ENCODE measurements around the gene CCDC158. TPM values are rescaled to one million over a fixed set of nuclear protein-coding genes. Genes with fewer than 3 reads are reported as not detected.

Gene CCDC158
- total RNA-seq, 2 experiments from 2014 or later: not detected

DNA sequence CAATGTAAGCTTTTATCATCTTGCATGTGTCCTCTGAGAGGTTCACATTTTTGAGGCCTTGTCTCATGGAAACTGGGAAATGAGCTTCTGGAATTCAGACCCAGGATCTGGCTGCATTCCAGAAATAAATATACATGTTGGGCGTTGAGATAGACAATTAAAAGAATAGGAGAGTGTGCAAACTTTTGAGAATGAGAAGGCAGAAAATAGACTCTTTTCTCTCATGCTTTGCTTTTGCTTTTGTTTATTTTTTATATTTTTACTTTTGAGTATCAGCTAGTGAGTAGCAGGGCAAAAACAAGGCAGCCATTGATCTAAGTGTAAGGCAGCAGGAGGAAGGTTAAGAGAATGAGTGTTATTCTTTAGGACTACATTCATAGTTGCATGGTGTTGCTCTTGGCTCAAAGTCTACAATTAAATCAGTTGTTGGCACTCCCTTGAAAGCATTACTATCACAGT, 26.5 kb upstream of the CCDC158 start:
- CTCF ChIA-PET: interaction anchor here (1.4 kb wide), 1 partner anchor 57 kb away, joined by 3 read pairs; no protein-coding TSS in a partner anchor
- Mint-ChIP-seq H3K36me3 (no peaks in the 10 kb centered on the region), H3K4me3 (no peak overlapping the region), H3K27ac (no peak overlapping the region), H3K4me1 (ENCODE audit: low read depth) (no peaks in the 10 kb centered on the region), H3K9me3 (no peaks in the 10 kb centered on the region), H3K27me3 (peaks cover 8% of the 10 kb centered on the region)
- POLR2A ChIA-PET: no interaction called here
- no peak for DNase-seq
- intact Hi-C loops (cut with micrococcal nuclease): no loop called here

DNA sequence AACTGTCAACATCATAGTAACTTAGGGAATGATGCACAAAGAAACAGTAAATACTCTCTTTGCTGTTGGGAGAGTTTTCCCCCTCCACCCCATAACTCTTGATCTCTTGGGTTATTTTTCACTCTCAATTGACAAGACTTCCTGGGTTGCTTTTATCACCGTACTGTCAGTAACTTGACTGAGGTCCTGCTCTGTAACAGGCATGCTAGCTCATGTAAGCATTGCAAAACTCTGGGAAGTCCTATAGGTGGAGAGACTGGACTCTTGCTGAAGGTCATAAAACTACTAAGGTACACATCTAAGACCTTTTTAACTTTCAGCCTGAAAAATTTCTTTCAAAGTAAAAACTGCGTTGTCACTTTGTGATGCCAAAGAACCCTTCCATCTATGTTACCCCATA, 25.0 kb upstream of the CCDC158 start:
- intact Hi-C loops (cut with micrococcal nuclease): no loop called here
- peaks cover 9% of the 10 kb centered on the region for H3K27me3 Mint-ChIP-seq
- H3K36me3 Mint-ChIP-seq: no peaks in the 10 kb centered on the region
- POLR2A ChIA-PET: no interaction called here
- H3K4me3 Mint-ChIP-seq: no peak overlapping the region
- CTCF ChIA-PET: no interaction called here
- no peaks in the 10 kb centered on the region for H3K9me3 Mint-ChIP-seq
- no peaks in the 10 kb centered on the region for H3K4me1 Mint-ChIP-seq (ENCODE audit: low read depth)
- DNase-seq: no peak
- no peak overlapping the region for H3K27ac Mint-ChIP-seq

DNA sequence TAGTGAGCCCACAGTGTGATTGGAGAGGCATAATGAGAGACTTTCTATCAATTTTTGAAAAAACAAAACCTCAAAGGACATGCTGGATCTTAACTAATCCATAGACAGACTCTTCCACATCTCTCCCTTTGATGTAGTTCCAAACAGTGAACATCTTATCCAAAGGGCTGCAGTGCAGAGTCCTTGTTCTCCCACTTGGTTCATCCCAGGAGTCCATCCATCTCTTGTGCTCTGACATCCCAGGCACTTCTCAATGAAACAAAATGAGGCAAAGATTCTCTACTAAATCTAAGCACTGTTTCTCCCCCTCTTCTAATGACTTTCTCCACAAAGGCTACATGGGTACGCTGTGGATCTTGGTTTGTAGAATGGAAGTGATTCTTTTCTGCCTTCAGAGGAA, 22.4 kb upstream of the CCDC158 start:
- POLR2A ChIA-PET: no interaction called here
- no peak overlapping the region for H3K27ac Mint-ChIP-seq
- CTCF ChIA-PET: interaction anchor here (0.9 to 2.2 kb wide), 2 partner anchors 10 to 12 kb away, joined by 3 to 6 read pairs; no protein-coding TSS in a partner anchor
- H3K27me3 Mint-ChIP-seq: peaks cover 14% of the 10 kb centered on the region
- H3K4me3 Mint-ChIP-seq: no peak overlapping the region
- DNase-seq: no peak
- H3K9me3 Mint-ChIP-seq: no peaks in the 10 kb centered on the region
- intact Hi-C loops (cut with micrococcal nuclease): no loop called here
- H3K36me3 Mint-ChIP-seq: no peaks in the 10 kb centered on the region
- H3K4me1 Mint-ChIP-seq (ENCODE audit: low read depth): no peaks in the 10 kb centered on the region

DNA sequence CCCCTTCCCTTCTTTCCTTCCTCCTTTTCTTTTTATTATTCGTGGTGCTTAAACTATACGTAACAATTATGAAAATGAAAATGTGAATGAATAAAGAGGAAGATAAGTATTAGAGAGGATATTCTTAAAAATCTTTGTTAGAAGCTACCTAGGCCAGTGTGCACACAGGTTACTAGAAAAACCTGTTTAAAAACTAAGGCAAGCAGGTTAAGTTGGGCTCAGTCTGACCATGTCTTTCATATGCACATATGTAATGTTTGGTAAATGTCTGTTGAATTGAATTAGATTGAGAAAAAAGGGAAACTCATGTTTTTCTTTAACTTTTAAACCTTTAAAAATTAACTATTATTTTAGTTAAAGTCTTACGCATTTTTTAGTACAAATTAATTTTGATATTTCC, 21.9 kb upstream of the CCDC158 start:
- CTCF ChIA-PET: interaction anchor here (0.9 kb wide), 1 partner anchor 9 kb away, joined by 3 read pairs; no protein-coding TSS in a partner anchor

DNA sequence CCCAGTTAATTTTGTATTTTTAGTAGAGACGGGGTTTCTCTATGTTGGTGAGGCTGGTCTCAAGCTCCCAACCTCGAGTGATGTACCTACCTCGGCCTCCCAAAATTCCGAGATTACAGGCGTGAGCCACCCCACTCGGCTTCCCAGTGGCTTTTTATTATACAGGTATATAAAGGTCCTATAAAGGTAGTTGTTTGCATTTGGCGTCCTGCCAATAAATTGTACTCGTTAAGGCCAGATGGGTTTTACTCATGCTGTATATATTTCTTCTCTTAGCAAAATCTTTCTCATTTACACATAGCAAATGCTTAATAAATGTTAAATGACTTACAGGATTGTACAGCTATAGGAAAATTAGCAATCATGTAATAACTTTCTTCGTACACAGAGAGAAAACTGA, 20.9 kb upstream of the CCDC158 start:
- H3K9me3 Mint-ChIP-seq: no peaks in the 10 kb centered on the region
- no peaks in the 10 kb centered on the region for H3K36me3 Mint-ChIP-seq
- POLR2A ChIA-PET: no interaction called here
- no peak overlapping the region for H3K27ac Mint-ChIP-seq
- intact Hi-C loops (cut with micrococcal nuclease): no loop called here
- CTCF ChIA-PET: interaction anchor here (0.6 kb wide), 1 partner anchor 28 kb away, joined by 3 read pairs; no protein-coding TSS in a partner anchor
- no peak for DNase-seq
- no peaks in the 10 kb centered on the region for H3K4me1 Mint-ChIP-seq (ENCODE audit: low read depth)
- no peak overlapping the region for H3K4me3 Mint-ChIP-seq
- peaks cover 14% of the 10 kb centered on the region for H3K27me3 Mint-ChIP-seq

More for the DNA sequence above, 21.9 kb upstream of the CCDC158 start:
- no peaks in the 10 kb centered on the region for H3K36me3 Mint-ChIP-seq
- no peaks in the 10 kb centered on the region for H3K9me3 Mint-ChIP-seq
- DNase-seq: no peak
- POLR2A ChIA-PET: no interaction called here
- no peak overlapping the region for H3K4me3 Mint-ChIP-seq
- no peak overlapping the region for H3K27ac Mint-ChIP-seq
- no peaks in the 10 kb centered on the region for H3K4me1 Mint-ChIP-seq (ENCODE audit: low read depth)
- peaks cover 14% of the 10 kb centered on the region for H3K27me3 Mint-ChIP-seq
- intact Hi-C loops (cut with micrococcal nuclease): no loop called here

DNA sequence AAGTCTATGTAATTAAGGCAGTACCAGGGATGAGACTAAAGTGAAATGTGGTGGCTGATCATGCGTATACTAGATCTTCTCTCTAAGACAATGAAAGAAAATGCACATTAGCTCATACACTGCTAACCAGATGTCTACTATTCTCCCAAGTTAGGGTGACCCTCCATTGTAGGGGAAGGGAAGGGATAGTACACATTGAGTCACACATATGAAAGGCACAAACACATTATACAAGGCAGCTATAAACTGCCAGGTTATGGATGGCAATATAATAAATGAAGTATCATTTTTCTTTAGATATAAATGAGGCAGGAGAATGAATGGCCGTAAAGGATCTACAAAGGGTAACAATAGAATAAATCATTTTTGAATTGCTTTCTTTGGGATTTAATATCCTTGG, 18.6 kb upstream of the CCDC158 start:
- ChIA-PET POLR2A (no interaction called here), CTCF (interaction anchor here (0.6 kb wide), 1 partner anchor 9 kb away, joined by 3 read pairs; no protein-coding TSS in a partner anchor)
- Mint-ChIP-seq H3K4me3 (no peak overlapping the region), H3K27ac (no peak overlapping the region), H3K9me3 (no peaks in the 10 kb centered on the region), H3K27me3 (peaks cover 28% of the 10 kb centered on the region), H3K4me1 (ENCODE audit: low read depth) (no peaks in the 10 kb centered on the region), H3K36me3 (no peaks in the 10 kb centered on the region)
- intact Hi-C loops (cut with micrococcal nuclease): no loop called here
- DNase-seq: no peak

DNA sequence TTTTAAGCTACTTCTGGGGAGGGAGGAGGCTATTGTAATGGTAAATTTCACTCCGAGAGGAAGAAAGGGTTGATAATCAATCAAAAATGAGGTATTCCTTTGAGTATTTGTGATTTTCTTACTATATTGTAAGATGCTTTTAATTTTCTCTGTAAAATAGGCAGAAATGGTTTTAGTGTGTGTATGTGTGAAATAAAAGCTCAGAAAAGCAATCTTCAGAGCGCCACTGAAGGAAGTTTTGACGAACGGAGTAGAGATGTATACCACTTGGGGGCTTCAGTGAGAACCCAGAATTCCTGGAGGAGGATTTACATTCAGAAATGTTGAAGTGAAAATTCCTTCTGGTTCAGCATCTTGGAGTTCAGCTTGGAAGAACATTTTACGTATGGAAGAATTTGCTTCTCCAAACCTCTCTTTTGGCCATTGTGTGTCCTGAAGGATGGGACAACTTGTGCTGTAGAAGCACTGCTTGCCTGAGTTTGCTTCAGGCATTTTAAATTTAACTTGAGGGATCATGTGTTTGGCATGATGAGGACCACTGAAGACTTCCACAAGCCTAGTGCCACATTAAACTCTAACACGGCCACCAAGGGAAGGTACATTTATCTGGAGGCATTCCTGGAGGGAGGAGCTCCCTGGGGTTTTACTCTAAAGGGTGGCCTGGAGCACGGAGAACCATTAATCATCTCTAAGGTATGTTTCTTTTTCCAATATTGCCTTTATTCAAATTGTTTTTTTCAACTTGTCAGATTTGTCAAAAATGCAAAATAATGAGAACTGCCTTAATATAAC, 14.8 kb upstream of the CCDC158 start:
- CTCF ChIA-PET: interaction anchor here (7.8 kb wide), 1 partner anchor 68 kb away, joined by 75 read pairs; no protein-coding TSS in a partner anchor
- no peaks in the 10 kb centered on the region for H3K9me3 Mint-ChIP-seq
- H3K4me3 Mint-ChIP-seq: no peak overlapping the region
- H3K36me3 Mint-ChIP-seq: no peaks in the 10 kb centered on the region
- H3K27ac Mint-ChIP-seq: no peak overlapping the region
- POLR2A ChIA-PET: no interaction called here
- H3K27me3 Mint-ChIP-seq: peaks cover 32% of the 10 kb centered on the region
- no peak for DNase-seq
- intact Hi-C loops (cut with micrococcal nuclease): no loop called here
- no peaks in the 10 kb centered on the region for H3K4me1 Mint-ChIP-seq (ENCODE audit: low read depth)

DNA sequence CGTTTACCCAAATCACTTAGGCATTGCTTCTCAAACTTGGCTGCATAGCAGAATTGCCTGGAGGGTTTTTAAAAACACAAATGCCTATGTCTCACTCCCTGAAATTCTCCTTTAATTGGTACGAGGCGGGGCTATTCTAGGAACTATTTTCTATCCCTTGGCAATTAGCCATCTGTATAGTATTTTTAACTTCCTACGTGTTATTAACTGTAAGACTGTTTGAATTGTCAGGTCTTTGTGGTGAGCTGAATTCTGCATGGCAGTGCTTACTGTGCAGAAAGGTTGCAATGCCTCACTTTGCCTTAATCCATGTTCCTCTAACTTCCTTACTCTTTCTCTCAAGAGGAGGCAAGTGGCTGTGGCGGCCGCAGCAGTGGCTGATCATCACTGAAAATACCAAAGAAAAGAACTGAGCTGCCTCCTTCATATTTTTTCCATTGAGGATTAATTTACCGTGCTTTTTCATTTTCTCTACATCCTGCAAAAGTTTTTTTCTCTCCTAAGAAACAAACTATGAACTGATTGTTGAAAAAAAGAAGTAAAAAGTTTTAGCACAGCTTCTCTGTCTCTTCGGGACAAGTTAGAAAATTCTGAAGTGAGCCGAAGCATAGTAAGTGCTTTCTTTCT, 14.1 kb upstream of the CCDC158 start, which contains the start of gene SHROOM3:
Gene SHROOM3, plus strand, starts transcription at position 329 of the 627 bp plus-strand sequence. CDS start 824 bp downstream, outside the sequence.
- H3K36me3 Mint-ChIP-seq: no peaks in the 10 kb centered on the region
- no peaks in the 10 kb centered on the region for H3K4me1 Mint-ChIP-seq (ENCODE audit: low read depth)
- DNase-seq: no peak
- H3K9me3 Mint-ChIP-seq: no peaks in the 10 kb centered on the region
- CTCF ChIA-PET: interaction anchor here (0.6 to 7.8 kb wide), 2 partner anchors 69 to 76 kb away, joined by 3 to 75 read pairs; no protein-coding TSS in a partner anchor
- intact Hi-C loops (cut with micrococcal nuclease): loop anchor here (5.0 kb wide), 2 partner anchors 322 to 767 kb away; no protein-coding TSS in a partner anchor
- POLR2A ChIA-PET: no interaction called here
- peaks cover 32% of the 10 kb centered on the region for H3K27me3 Mint-ChIP-seq
- H3K27ac Mint-ChIP-seq: no peak within 1 kb of the TSS
- H3K4me3 Mint-ChIP-seq: no peak within 1 kb of the TSS

DNA sequence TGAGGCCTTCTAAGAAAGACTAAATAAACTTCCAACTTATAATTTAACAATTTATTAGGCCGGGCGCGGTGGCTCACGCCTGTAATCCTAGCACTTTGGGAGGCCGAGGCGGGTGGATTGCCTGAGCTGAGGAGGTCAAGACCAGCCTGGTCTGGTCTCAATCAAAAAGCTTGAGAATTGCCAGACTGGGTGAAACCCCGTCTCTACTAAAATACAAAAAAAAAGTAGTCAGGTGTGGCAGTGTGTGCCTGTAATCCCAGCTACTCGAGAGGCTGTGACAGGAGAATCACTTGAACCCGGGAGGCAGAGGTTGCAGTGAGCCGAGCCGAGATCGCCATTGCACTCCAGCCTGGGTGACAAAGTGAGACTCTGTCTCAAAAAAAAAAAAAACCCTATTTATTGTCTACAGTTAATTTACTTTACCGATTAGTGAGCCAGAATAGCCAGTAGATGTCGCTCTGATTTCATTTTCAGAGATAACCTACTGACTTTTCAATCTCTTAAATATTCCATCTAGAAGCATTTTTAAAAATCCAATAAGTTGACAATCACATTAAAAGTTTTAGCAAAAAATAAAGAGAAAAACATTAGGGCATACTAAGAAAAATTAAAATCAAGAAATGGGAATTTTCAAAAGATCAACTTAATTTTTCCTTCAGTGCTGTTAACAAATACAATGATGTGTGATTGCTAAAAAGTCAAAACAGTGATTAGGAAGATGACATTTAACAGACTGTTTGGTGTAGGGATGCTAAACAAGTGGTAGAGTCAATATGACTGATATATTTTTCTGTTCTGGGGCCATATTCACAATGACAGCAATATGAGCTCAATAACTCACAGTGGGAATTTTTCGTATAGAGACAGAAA, 9.8 kb upstream of the CCDC158 start:
- no peaks in the 10 kb centered on the region for H3K9me3 Mint-ChIP-seq
- ChIA-PET CTCF (interaction anchor here (0.6 to 7.8 kb wide), 20 partner anchors 8 to 927 kb away, joined by 3 to 75 read pairs (median 6); partner anchors contain the start of genes CCDC158 and STBD1), POLR2A (no interaction called here)
- H3K36me3 Mint-ChIP-seq: no peaks in the 10 kb centered on the region
- no peak overlapping the region for H3K4me3 Mint-ChIP-seq
- intact Hi-C loops (cut with micrococcal nuclease): loop anchor here (1.0 to 5.0 kb wide), 4 partner anchors 75 to 772 kb away; no protein-coding TSS in a partner anchor
- H3K27me3 Mint-ChIP-seq: peaks cover 20% of the 10 kb centered on the region
- no peak for DNase-seq
- no peak overlapping the region for H3K27ac Mint-ChIP-seq
- H3K4me1 Mint-ChIP-seq (ENCODE audit: low read depth): no peaks in the 10 kb centered on the region

DNA sequence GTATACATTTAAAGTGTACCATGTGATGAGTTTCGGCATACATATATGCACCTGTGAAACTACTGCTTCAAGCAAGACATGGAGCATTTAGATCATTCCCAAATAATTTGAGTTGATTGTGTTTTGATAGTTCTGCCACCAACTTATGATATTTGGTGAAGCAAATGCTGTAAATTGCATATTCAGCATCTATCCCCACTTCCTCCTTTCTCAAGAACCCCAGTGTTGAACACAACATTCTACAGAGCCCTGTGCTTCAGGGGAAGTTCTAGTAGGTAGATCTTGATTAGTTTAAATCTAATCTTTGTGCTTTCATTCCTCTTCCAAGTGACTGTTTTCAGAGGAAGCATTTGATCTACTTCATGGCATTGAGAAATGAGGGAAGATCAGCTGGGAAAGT, 8.7 kb upstream of the CCDC158 start:
- H3K4me1 Mint-ChIP-seq (ENCODE audit: low read depth): no peaks in the 10 kb centered on the region
- POLR2A ChIA-PET: no interaction called here
- intact Hi-C loops (cut with micrococcal nuclease): loop anchor here (2.0 to 5.0 kb wide), 3 partner anchors 328 to 773 kb away; no protein-coding TSS in a partner anchor
- H3K27me3 Mint-ChIP-seq: peaks cover 11% of the 10 kb centered on the region
- DNase-seq: no peak
- H3K4me3 Mint-ChIP-seq: no peak overlapping the region
- H3K9me3 Mint-ChIP-seq: no peaks in the 10 kb centered on the region
- no peaks in the 10 kb centered on the region for H3K36me3 Mint-ChIP-seq
- H3K27ac Mint-ChIP-seq: no peak overlapping the region
- CTCF ChIA-PET: interaction anchor here (1.6 to 7.8 kb wide), 3 partner anchors 51 to 327 kb away, joined by 10 to 75 read pairs (median 11); no protein-coding TSS in a partner anchor

DNA sequence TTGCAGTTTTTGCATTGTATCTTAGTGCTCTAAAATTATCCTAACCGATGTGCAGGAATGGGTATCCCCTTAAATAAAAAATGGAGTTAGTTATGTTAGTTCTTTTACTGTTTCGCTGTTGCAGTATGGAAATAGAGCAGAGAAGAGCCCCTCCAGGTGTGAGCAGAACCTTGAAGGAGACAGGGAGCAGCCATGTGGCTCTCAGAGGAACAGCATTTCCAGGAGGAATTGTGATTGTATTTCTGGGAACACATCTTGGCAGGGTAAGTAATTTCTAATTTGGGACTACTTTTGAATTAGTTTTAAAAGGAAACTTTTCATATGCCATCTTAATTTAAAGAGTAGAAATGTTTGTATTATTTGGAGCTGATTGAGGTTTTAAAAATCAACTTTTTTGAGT, 5.3 kb upstream of the CCDC158 start:
- H3K27ac Mint-ChIP-seq: no peak overlapping the region
- intact Hi-C loops (cut with micrococcal nuclease): no loop called here
- POLR2A ChIA-PET: interaction anchor here (0.6 kb wide), 1 partner anchor 455 kb away, joined by 4 read pairs; no protein-coding TSS in a partner anchor
- H3K4me1 Mint-ChIP-seq (ENCODE audit: low read depth): no peaks in the 10 kb centered on the region
- H3K27me3 Mint-ChIP-seq: peaks cover 10% of the 10 kb centered on the region
- DNase-seq: no peak
- CTCF ChIA-PET: no interaction called here
- H3K4me3 Mint-ChIP-seq: no peak overlapping the region
- H3K36me3 Mint-ChIP-seq: no peaks in the 10 kb centered on the region
- no peaks in the 10 kb centered on the region for H3K9me3 Mint-ChIP-seq
